GM13977 (cell line): ENCODE data around the gene PBXIP1.

ENCODE experiments used
- DNase-seq: peaks from one replicate; pipeline ENCODE4 v3.0.0; 2012; ENCODE audit warnings: low spot score
- in situ Hi-C: fragments of 300-500 bp; cut with MboI; formaldehyde crosslinking; loops from one replicate; pipeline ENCODE4 v1.12.0; 2022; ENCODE audit warnings: low sequenced_read_pairs, low pct_unique_long_range_greater_than_20kb, mixed read lengths, inconsistent platforms; ENCODE audit not compliant: unreplicated experiment
- TF ChIP-seq, protein P1 (sequence below): IDR thresholded peaks from 2 replicates; pipeline ENCODE4 v1.5.1; 2012; ENCODE audit warnings: mild to moderate bottlenecking, control low read depth; ENCODE audit not compliant: insufficient read depth; ENCODE audit errors: extremely low read depth, missing control alignments

The PBXIP1 gene

DNA sequence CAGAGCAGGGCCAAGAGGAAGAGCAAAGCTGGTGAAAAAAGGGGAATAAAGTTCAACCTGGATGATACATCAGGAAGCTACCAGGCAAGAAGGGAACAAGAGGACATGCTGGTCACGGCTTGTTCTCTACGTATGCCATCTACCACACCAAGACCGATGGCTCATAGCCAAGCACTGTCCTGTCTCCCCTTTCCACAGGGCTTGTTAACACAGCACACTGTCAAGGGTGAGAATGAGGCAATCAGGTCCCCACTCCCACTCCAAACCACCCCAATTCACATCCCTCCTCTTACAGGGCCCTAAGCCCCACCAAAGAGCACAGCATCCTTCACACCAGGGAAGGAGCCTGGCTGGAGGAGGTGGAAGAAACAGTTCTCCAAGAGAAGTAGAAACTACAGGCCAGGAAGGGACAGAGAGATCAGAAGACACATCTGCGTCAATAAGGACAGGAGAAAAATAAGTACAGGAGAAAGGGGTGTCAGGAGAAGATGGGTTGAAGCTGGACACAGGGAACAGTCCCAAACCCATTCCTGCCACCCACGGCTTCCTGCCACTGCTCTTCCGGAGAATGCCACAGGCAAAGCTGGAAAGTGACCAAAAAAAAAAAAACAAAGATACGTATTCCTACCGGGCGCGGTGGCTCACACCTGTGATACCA lies 15.6 kb upstream of the PBXIP1 start:
- in situ Hi-C loops, result no loop called here
- TF ChIP-seq, protein P1, sequence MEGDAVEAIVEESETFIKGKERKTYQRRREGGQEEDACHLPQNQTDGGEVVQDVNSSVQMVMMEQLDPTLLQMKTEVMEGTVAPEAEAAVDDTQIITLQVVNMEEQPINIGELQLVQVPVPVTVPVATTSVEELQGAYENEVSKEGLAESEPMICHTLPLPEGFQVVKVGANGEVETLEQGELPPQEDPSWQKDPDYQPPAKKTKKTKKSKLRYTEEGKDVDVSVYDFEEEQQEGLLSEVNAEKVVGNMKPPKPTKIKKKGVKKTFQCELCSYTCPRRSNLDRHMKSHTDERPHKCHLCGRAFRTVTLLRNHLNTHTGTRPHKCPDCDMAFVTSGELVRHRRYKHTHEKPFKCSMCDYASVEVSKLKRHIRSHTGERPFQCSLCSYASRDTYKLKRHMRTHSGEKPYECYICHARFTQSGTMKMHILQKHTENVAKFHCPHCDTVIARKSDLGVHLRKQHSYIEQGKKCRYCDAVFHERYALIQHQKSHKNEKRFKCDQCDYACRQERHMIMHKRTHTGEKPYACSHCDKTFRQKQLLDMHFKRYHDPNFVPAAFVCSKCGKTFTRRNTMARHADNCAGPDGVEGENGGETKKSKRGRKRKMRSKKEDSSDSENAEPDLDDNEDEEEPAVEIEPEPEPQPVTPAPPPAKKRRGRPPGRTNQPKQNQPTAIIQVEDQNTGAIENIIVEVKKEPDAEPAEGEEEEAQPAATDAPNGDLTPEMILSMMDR, result no peak
- no peak for DNase-seq

- TF ChIP-seq, protein P1, result no peak
- in situ Hi-C loops, result no loop called here
- DNase-seq, result peak; percentile 81
Observed at GRCh38 chr1:154970631-154971340, 14.9 kb upstream of the PBXIP1 start, which contains the start of gene SHC1. Gene SHC1, minus strand, starts transcription at chr1:154970747. Its CDS starts 221 bp downstream, at chr1:154970526.

DNA sequence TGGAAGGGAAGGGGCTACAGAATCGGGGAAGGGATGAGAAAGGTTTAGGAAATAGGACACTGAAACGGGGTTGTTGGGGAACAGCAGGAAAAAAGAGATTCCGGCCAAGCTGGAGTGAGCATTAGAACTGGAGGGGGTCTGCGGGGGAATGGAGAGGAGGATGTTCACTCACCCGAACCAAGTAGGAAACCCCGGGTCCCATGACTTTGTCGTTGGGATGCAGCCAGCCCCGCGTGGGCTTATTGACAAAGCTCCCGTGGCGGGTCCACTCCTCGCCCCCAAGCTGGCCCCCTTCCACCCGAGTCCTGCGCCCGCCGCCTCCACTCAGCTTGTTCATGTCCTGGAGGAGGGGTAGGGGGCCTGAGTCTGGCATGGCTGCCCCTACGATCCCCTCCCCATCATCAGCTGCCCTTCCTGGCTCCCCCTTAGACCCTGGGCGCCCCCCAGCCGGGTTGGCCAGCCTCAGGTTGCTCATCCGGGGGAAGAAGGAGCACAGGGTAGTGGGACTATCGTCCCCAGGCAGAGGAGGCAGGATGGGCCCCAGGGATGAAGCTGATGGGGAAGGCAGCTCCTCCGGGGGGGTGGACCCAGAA lies 14.1 kb upstream of the PBXIP1 start:
- no peak for DNase-seq
- TF ChIP-seq, protein P1, result no peak
- in situ Hi-C loops, result no loop called here

- TF ChIP-seq, protein P1, result no peak
- in situ Hi-C loops, result no loop called here
- no peak for DNase-seq
Observed at GRCh38 chr1:154969246-154969645, 13.3 kb upstream of the PBXIP1 start.

DNA sequence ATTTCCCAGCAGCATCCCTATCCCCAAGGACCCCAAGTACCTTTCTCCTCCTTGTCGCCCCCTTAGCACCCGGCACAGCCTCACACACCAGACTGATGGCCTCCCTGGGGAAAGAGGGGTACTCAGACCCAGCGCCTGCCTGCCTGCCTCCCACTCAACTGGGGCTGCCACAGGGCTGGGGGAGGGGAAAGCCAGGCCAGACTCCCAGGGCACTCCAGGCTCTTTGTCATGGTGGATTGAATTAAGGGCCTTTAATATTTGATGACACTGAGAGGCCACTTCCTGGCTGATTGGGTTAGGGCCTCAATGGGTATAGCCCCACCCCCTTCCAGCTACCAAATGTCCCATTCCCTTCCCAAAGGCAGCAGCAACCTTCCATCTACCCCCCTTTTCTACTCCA lies 12.8 kb upstream of the PBXIP1 start:
- DNase-seq, result no peak
- TF ChIP-seq, protein P1, result no peak
- in situ Hi-C loops, result no loop called here

- no peak for DNase-seq
- TF ChIP-seq, protein P1, result no peak
- in situ Hi-C loops, result no loop called here
Observed at GRCh38 chr1:154967331-154967950, 11.5 kb upstream of the PBXIP1 start.
